Measurements from ENCODE around the gene TFB2M.

GRCh38 chr1:246577720-246578106 is 11.7 kb upstream of the TFB2M start:
- no peak for TF ChIP-seq CTCF (IDR thresholded peaks at IDR 0.05)
- TF ChIP-seq EP300 (IDR thresholded peaks at IDR 0.05): no peak

Measured in stomach (tissue), 4 donors.